Endothelial cell of umbilical vein (primary cell): ENCODE data around the gene EVI2A. TPM values are rescaled to one million over a fixed set of nuclear protein-coding genes. Genes with fewer than 3 reads are reported as not detected.
A peak's percentile ranks its signal among the peaks of the same experiment; 100 is the strongest.
"Not testable (repeated sequence)": the region's sequence is repeated elsewhere in the genome, so short reads cannot be mapped to it uniquely, and the experiment has no call there.

ENCODE experiments used
- BruUV-seq: library from RNA; stranded (reverse); fragments of 400-500 nt; replicated peaks from 2 replicates; lab custom pipeline; 2021; lab: Mats Ljungman, UMichigan
- CTCF ChIA-PET: fragments of 300-600, 350-600 bp; sonication (Branson Sonifier 250); formaldehyde crosslinking; loops from one replicate; lab custom pipeline; 2021; ENCODE audit warnings: antibody characterized with exemption, inconsistent platforms; lab: Charles Lee
- POLR2A ChIA-PET: fragments of 300-600, 350-600 bp; sonication (Branson Sonifier 250); formaldehyde crosslinking; loops from one replicate; lab custom pipeline; 2021; ENCODE audit warnings: antibody characterized with exemption, inconsistent platforms; lab: Charles Lee
- DNase-seq: peaks from one replicate; pipeline ENCODE4 v3.0.0-alpha.2; 2011; ENCODE audit warnings: low read depth, low spot score
- FAIRE-seq: peaks from 2 replicates; lab custom pipeline; 2011; peaks lifted over from hg19 to GRCh38; lab: Jason Lieb, UNC
- H2AFZ ChIP-seq: 2 replicates; pipeline ENCODE4 v1.6.0; 2012; ENCODE audit warnings: low read depth, low read length, control low read depth, inconsistent platforms
- H3K27ac ChIP-seq: 2 replicates; pipeline ENCODE4 v1.5.1; 2011; ENCODE audit warnings: low read depth, mild to moderate bottlenecking, control low read depth, low read length, moderate library complexity; ENCODE audit not compliant: insufficient read depth
- H3K27me3 ChIP-seq, 2 experiments: 2 replicates each; pipeline versions ENCODE4 v1.6.0 to v1.6.1; 2011; ENCODE audit warnings: low read length in 2 of 2, mixed read lengths in 1 of 2; ENCODE audit not compliant: control insufficient read depth in 2 of 2, insufficient read depth in 2 of 2
- H3K36me3 ChIP-seq, 2 experiments: 2 replicates in 1 of 2; 3 replicates in 1 of 2; pipeline ENCODE4 v1.5.1; 2011; ENCODE audit warnings: low read length in 2 of 2, mild to moderate bottlenecking in 1 of 2, moderate library complexity in 1 of 2; ENCODE audit not compliant: control insufficient read depth in 2 of 2, insufficient read depth in 2 of 2; ENCODE audit errors: extremely low read depth in 1 of 2
- H3K4me1 ChIP-seq: 3 replicates; pipeline ENCODE4 v1.5.1; 2011; ENCODE audit warnings: mild to moderate bottlenecking, low read length; ENCODE audit not compliant: control insufficient read depth, insufficient read depth; ENCODE audit errors: extremely low read depth
- H3K4me2 ChIP-seq: 2 replicates; pipeline ENCODE4 v1.6.1; 2011; ENCODE audit warnings: low read length, control low read depth, mixed read lengths; ENCODE audit not compliant: insufficient read depth
- H3K4me3 ChIP-seq, 3 experiments: fragments of 200-600 bp in 1 of 3; sonication (generic), shearing (Covaris generic) in 1 of 3; replicated peaks in 1 of 3; 2 replicates each; pipeline ENCODE4 v1.5.1; 2011 to 2016; ENCODE audit warnings: control low read depth in 3 of 3, low read length in 3 of 3, mild to moderate bottlenecking in 2 of 3, inconsistent platforms in 1 of 3, low read depth in 1 of 3, moderate library complexity in 1 of 3; ENCODE audit not compliant: insufficient read depth in 1 of 3
- H3K79me2 ChIP-seq: 2 replicates; pipeline ENCODE4 v1.6.0; 2012; ENCODE audit warnings: low read length, inconsistent platforms; ENCODE audit not compliant: control insufficient read depth, insufficient read depth
- H3K9ac ChIP-seq: replicated peaks from 2 replicates; pipeline ENCODE3; 2011; ENCODE audit warnings: low read length, control low read depth; ENCODE audit not compliant: insufficient read depth; ENCODE audit errors: extremely low read depth
- H3K9me1 ChIP-seq: replicated peaks from 3 replicates; pipeline ENCODE4 v1.6.0; 2011; ENCODE audit warnings: mild to moderate bottlenecking, low read length; ENCODE audit not compliant: control insufficient read depth, insufficient read depth; ENCODE audit errors: extremely low read depth
- H3K9me3 ChIP-seq: replicated peaks from 2 replicates; pipeline ENCODE4 v1.5.1; 2012; ENCODE audit warnings: low read length, inconsistent platforms; ENCODE audit not compliant: control insufficient read depth, insufficient read depth
- H4K20me1 ChIP-seq: replicated peaks from 2 replicates; pipeline ENCODE3; 2011; ENCODE audit warnings: mild to moderate bottlenecking, low read length; ENCODE audit not compliant: control insufficient read depth, insufficient read depth; ENCODE audit errors: extremely low read depth
- FOS ChIP-seq: IDR thresholded peaks from 2 replicates; pipeline ENCODE4 v1.6.1; 2011; ENCODE audit warnings: mild to moderate bottlenecking, low read length, moderate library complexity, borderline replicate concordance; ENCODE audit not compliant: insufficient read depth
- GATA2 ChIP-seq: IDR thresholded peaks from 2 replicates; pipeline ENCODE4 v1.7.0; 2011; ENCODE audit warnings: low read depth, mild to moderate bottlenecking, moderate library complexity, mixed read lengths, low read length; ENCODE audit not compliant: insufficient read length, insufficient read depth
- JUN ChIP-seq: IDR thresholded peaks from 2 replicates; pipeline ENCODE4 v1.6.1; 2011; ENCODE audit warnings: borderline replicate concordance, low read depth; ENCODE audit not compliant: insufficient read length, insufficient read depth
- MAX ChIP-seq: IDR thresholded peaks from 2 replicates; pipeline ENCODE4 v1.6.1; 2011; ENCODE audit not compliant: insufficient read depth, insufficient read length
- MYC ChIP-seq: IDR thresholded peaks from one replicate; pipeline ENCODE4 v1.6.1; 2011; ENCODE audit warnings: mild to moderate bottlenecking, low read depth, low read length
- POLR2AphosphoS5 ChIP-seq: IDR thresholded peaks from 2 replicates; pipeline ENCODE4 v1.6.1; 2012; ENCODE audit warnings: low read depth, mild to moderate bottlenecking, control low read depth, low read length, moderate library complexity; ENCODE audit not compliant: insufficient read depth
- dilution Hi-C: fragments of 300-500 bp; cut with MboI; formaldehyde crosslinking; loops from one replicate; pipeline ENCODE4 v1.15.0; 2019; ENCODE audit warnings: low sequenced_read_pairs; ENCODE audit not compliant: extremely low pct_ligation_motif_present
- intact Hi-C: fragments of 100-400 bp; cut with micrococcal nuclease; formaldehyde crosslinking; loops from one replicate; pipeline ENCODE4 v1.10.0; 2022
- polyA plus RNA-seq, 4 experiments: library from polyadenylated mRNA; depleted of rRNA in 3 of 4; stranded (reverse) in 3 of 4; unstranded in 1 of 4; fragments of >200 nt; gene quantifications; 2 replicates each; pipeline versions ENCODE4 v1.2.1 to v1.2.3, GENCODE V29; 2011 to 2012; ENCODE audit warnings: missing spikeins in 1 of 4
- total RNA-seq: library from RNA; stranded (reverse); gene quantifications from 2 replicates; pipeline ENCODE4 v1.2.3, GENCODE V29; 2021

Gene EVI2A
- total and polyA plus RNA-seq, 2 donors (not counting 3 experiments of a cell fraction or from before 2014, with no cell fraction given): 0.07 to 0.22 TPM

DNA sequence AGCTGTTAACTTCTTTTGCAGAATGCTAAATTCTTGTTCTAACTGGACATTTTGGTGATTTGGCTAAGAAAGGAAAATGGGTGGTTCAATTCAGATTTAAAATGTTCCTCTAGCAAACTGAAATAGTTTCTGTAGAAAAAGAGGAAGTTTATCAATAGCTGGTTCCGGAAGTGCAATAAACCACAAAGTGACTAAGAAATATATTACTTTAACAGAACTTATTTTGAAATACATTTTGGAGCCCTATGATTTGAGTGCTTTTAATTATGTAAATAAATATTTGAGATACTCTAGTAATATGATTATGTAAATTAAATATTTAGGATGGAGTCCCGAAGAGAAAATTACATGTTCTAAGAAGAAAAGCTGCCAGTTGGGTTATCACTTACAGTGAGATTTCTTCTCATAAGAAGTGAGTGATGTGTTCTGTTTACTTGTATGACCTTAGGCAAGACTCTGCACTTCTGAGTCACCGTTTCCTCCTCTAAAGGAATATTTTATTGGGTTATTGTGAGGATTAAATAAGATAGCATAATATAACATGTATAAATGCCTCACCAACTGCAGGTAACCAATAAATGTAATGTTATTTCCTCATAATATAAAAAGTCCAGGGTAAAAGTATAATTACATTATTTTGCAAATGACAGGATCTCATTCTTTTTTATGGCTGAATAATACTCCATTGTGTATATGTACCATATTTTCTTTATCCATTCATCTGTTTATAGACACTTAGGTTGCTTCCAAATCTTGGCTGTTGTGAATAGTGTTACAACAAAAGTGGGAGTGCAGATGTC is 7.2 kb downstream of the EVI2A start, which contains the start of gene EVI2B:
Gene EVI2B, minus strand, starts transcription at position 73 of the 800 bp plus-strand sequence. CDS start 8,445 bp downstream, outside the sequence.
- Histone ChIP-seq H4K20me1 (no peaks in the 10 kb centered on the region), H3K27ac (peak within 1 kb of the TSS; percentile 47), H3K4me1 (peaks cover 21% of the 10 kb centered on the region), H3K9me1 (no peaks in the 10 kb centered on the region), H3K4me3 (peak within 1 kb of the TSS in 1 of 3 experiments; percentile 54), H3K36me3 (no peaks in the 10 kb centered on the region), H3K9ac (peak within 1 kb of the TSS; percentile 47), H3K27me3 (no peaks in the 10 kb centered on the region), H3K79me2 (peaks cover 5% of the 10 kb centered on the region), H3K9me3 (no peaks in the 10 kb centered on the region), H3K4me2 (peak within 1 kb of the TSS; percentile 93), H2AFZ (no peak within 1 kb of the TSS)
- TF ChIP-seq MYC (no peak), POLR2AphosphoS5 (peak; percentile 22), JUN (peak; percentile 76), FOS (peak; percentile 83), GATA2 (no peak), MAX (no peak)
- dilution Hi-C loops: no loop called here
- ChIA-PET POLR2A (no interaction called here), CTCF (interaction anchor here (1.0 to 1.8 kb wide), 6 partner anchors 11 to 76 kb away, joined by 3 to 7 read pairs (median 5); no protein-coding TSS in a partner anchor)
- intact Hi-C loops: loop anchor here (5.0 kb wide), 1 partner anchor 47 kb away; no protein-coding TSS in a partner anchor
- no TSS peak for BruUV-seq
- DNase-seq (peak; percentile 78), FAIRE-seq (peak; percentile 85)

- H3K4me3 ChIP-seq, BruUV-seq, H3K9me3 ChIP-seq, H3K79me2 ChIP-seq, DNase-seq, H3K27me3 ChIP-seq, H3K27ac ChIP-seq, dilution Hi-C loops, H3K9me1 ChIP-seq, POLR2A ChIA-PET, FAIRE-seq, H4K20me1 ChIP-seq, H3K9ac ChIP-seq, H3K4me2 ChIP-seq, H3K36me3 ChIP-seq, H2AFZ ChIP-seq: not testable (repeated sequence)
- intact Hi-C loops: loop anchor here (5.0 kb wide), 1 partner anchor 45 kb away; no protein-coding TSS in a partner anchor
- CTCF ChIA-PET: interaction anchor here (1.2 kb wide), 1 partner anchor 45 kb away, joined by 3 read pairs; no protein-coding TSS in a partner anchor
- H3K4me1 ChIP-seq: peaks cover 21% of the 10 kb centered on the region
Observed at GRCh38 chr17:31312223-31312622, 9.2 kb downstream of the EVI2A start.
